CD8-positive, alpha-beta memory T cell (primary cell): ENCODE results near the gene RNF220. TPM values are rescaled to one million over a fixed set of nuclear protein-coding genes. Genes with fewer than 3 reads are reported as not detected.

Experiments
- CTCF ChIA-PET: fragments of 350-600 bp; sonication (Branson Sonifier 250); formaldehyde crosslinking; loops from one replicate; lab custom pipeline; 2021; ENCODE audit warnings: antibody characterized with exemption; lab: Charles Lee
- POLR2A ChIA-PET: fragments of 350-600 bp; sonication (Branson Sonifier 250); formaldehyde crosslinking; loops from one replicate; lab custom pipeline; 2021; ENCODE audit warnings: antibody characterized with exemption; lab: Charles Lee
- DNase-seq, 5 donors: peaks; one replicate each; pipeline versions ENCODE4 v3.0.0 to v3.0.0-alpha.2; 2020 to 2022; ENCODE audit warnings: mixed read lengths in 1 of 5
- H3K27ac ChIP-seq: one replicate; pipeline ENCODE4 v1.7.0; 2013; ENCODE audit warnings: low read depth, mild to moderate bottlenecking, low read length, moderate library complexity
- H3K27me3 ChIP-seq: 2 replicates; pipeline ENCODE4 v1.7.0; 2013; ENCODE audit warnings: low read length, mild to moderate bottlenecking; ENCODE audit not compliant: insufficient read depth, poor library complexity, severe bottlenecking
- H3K36me3 ChIP-seq: 2 replicates; pipeline ENCODE4 v1.7.0; 2013; ENCODE audit warnings: mild to moderate bottlenecking, low read length, moderate library complexity; ENCODE audit not compliant: insufficient read depth
- H3K4me1 ChIP-seq: 2 replicates; pipeline ENCODE4 v1.7.0; 2013; ENCODE audit warnings: mild to moderate bottlenecking, low read length, moderate library complexity; ENCODE audit not compliant: insufficient read depth
- H3K4me3 ChIP-seq: 2 replicates; pipeline ENCODE4 v1.7.0; 2013; ENCODE audit warnings: mild to moderate bottlenecking, low read length
- H3K9me3 ChIP-seq: 2 replicates; pipeline ENCODE4 v1.7.0; 2013; ENCODE audit warnings: mild to moderate bottlenecking, low read length
- H3K27ac Mint-ChIP-seq, 8 donors: one replicate each; pipeline ENCODE4 v1.8.0; 2020 to 2021; ENCODE audit warnings: mixed read lengths in 8 of 8, mild to moderate bottlenecking in 6 of 8, inconsistent platforms in 3 of 8, moderate library complexity in 3 of 8
- H3K27me3 Mint-ChIP-seq, 2 donors: one replicate each; pipeline ENCODE4 v1.8.0; 2020 to 2021; ENCODE audit warnings: mixed read lengths in 2 of 2, mild to moderate bottlenecking in 1 of 2, moderate library complexity in 1 of 2
- H3K36me3 Mint-ChIP-seq, 3 donors: one replicate each; pipeline ENCODE4 v1.8.0; 2020 to 2021; ENCODE audit warnings: mixed read lengths in 3 of 3, inconsistent platforms in 1 of 3, mild to moderate bottlenecking in 1 of 3
- H3K4me1 Mint-ChIP-seq, 3 donors: one replicate each; pipeline ENCODE4 v1.8.0; 2020 to 2021; ENCODE audit warnings: mixed read lengths in 3 of 3, inconsistent platforms in 1 of 3, mild to moderate bottlenecking in 1 of 3
- H3K4me3 Mint-ChIP-seq, 7 donors: one replicate each; pipeline ENCODE4 v1.8.0; 2020 to 2021; ENCODE audit warnings: mixed read lengths in 7 of 7, mild to moderate bottlenecking in 6 of 7, moderate library complexity in 4 of 7, inconsistent platforms in 2 of 7
- H3K9me3 Mint-ChIP-seq, 5 donors: one replicate each; pipeline ENCODE4 v1.8.0; 2020 to 2022; ENCODE audit warnings: mixed read lengths in 5 of 5, mild to moderate bottlenecking in 3 of 5, moderate library complexity in 2 of 5, inconsistent platforms in 1 of 5
- polyA plus RNA-seq: library from polyadenylated mRNA; unstranded; fragments of 300-500 nt; fragmentation: Illumina TruSeq; gene quantifications from one replicate; pipeline ENCODE4 v1.2.3, GENCODE V29; 2021
- total RNA-seq, 2 experiments: library from RNA; stranded (reverse); gene quantifications; one replicate each; pipeline ENCODE4 v1.2.3, GENCODE V29; 2021

The RNF220 gene
- total and polyA plus RNA-seq, 3 experiments from 2014 or later, result 104 to 115 (median 115) TPM

- H3K27ac Mint-ChIP-seq, result no peak overlapping the region
- H3K4me3 Mint-ChIP-seq, result no peak overlapping the region
- ChIA-PET POLR2A (no interaction called here), CTCF (no interaction called here)
- Histone ChIP-seq H3K36me3 (no peaks in the 10 kb centered on the region), H3K27ac (no peak overlapping the region), H3K4me1 (no peaks in the 10 kb centered on the region), H3K27me3 (peaks cover 6% of the 10 kb centered on the region), H3K4me3 (no peak overlapping the region), H3K9me3 (no peaks in the 10 kb centered on the region)
- H3K27me3 Mint-ChIP-seq, result peaks cover 31 to 34% of the 10 kb centered on the region in 2 donors
- H3K36me3 Mint-ChIP-seq, result peaks cover 0 to 1% (median 0%) of the 10 kb centered on the region in 3 donors
- H3K9me3 Mint-ChIP-seq, result no peaks in the 10 kb centered on the region
- no peak for DNase-seq
- H3K4me1 Mint-ChIP-seq, result no peaks in the 10 kb centered on the region
Measured at GRCh38 chr1:44433209-44433608, 28.2 kb downstream of the RNF220 start.

- DNase-seq, result no peak
- Mint-ChIP-seq H3K27ac (no peak overlapping the region), H3K4me1 (no peaks in the 10 kb centered on the region), H3K4me3 (no peak overlapping the region), H3K36me3 (peaks cover 0 to 1% (median 0%) of the 10 kb centered on the region in 3 donors), H3K27me3 (peaks cover 16 to 22% of the 10 kb centered on the region in 2 donors), H3K9me3 (no peaks in the 10 kb centered on the region)
- Histone ChIP-seq H3K4me1 (no peaks in the 10 kb centered on the region), H3K9me3 (no peaks in the 10 kb centered on the region), H3K36me3 (no peaks in the 10 kb centered on the region), H3K27me3 (no peaks in the 10 kb centered on the region), H3K4me3 (no peak overlapping the region), H3K27ac (no peak overlapping the region)
- ChIA-PET CTCF (no interaction called here), POLR2A (no interaction called here)
Measured at GRCh38 chr1:44436401-44437106, 31.5 kb downstream of the RNF220 start.

- Mint-ChIP-seq H3K9me3 (no peaks in the 10 kb centered on the region), H3K36me3 (peaks cover 0 to 1% (median 0%) of the 10 kb centered on the region in 3 donors), H3K4me3 (no peak overlapping the region), H3K27ac (no peak overlapping the region), H3K4me1 (no peaks in the 10 kb centered on the region), H3K27me3 (peaks cover 11 to 17% of the 10 kb centered on the region in 2 donors)
- Histone ChIP-seq H3K4me1 (no peaks in the 10 kb centered on the region), H3K36me3 (no peaks in the 10 kb centered on the region), H3K9me3 (no peaks in the 10 kb centered on the region), H3K4me3 (no peak overlapping the region), H3K27ac (no peak overlapping the region), H3K27me3 (no peaks in the 10 kb centered on the region)
- ChIA-PET CTCF (no interaction called here), POLR2A (no interaction called here)
- no peak for DNase-seq
Measured at GRCh38 chr1:44437107-44437716, 32.2 kb downstream of the RNF220 start.

DNA sequence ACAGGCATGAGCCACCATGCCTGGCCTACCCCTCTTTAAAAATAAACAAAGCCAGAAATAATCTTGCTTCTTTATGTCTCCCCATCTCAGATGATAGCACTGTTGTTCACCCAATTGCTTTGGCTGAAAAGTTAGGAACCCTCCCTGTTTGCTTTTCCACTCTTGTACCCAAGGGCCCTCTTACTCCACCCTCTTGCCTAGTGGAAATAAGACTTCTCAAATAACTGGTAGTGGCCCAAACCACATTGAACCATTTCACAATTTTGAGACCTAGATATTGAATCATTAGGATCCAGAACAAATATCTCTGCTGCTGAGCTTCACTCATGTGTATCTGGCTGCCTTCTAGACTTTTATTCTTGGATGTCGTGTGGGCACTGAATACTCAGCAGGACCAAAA lies 37.7 kb downstream of the RNF220 start:
- no peak overlapping the region for H3K4me3 Mint-ChIP-seq

GRCh38 chr1:44447051-44447810 lies 42.2 kb downstream of the RNF220 start:
- ChIA-PET CTCF (no interaction called here), POLR2A (no interaction called here)
- Mint-ChIP-seq H3K9me3 (peaks cover 0 to 3% (median 0%) of the 10 kb centered on the region in 5 donors), H3K4me3 (no peak overlapping the region), H3K4me1 (no peaks in the 10 kb centered on the region), H3K36me3 (no peaks in the 10 kb centered on the region), H3K27me3 (peaks cover 17 to 18% of the 10 kb centered on the region in 2 donors), H3K27ac (no peak overlapping the region)
- H3K4me3 ChIP-seq, result no peak overlapping the region
- DNase-seq, result no peak
- H3K27me3 ChIP-seq, result no peaks in the 10 kb centered on the region
- no peak overlapping the region for H3K27ac ChIP-seq
- H3K9me3 ChIP-seq, result no peaks in the 10 kb centered on the region
- H3K36me3 ChIP-seq, result no peaks in the 10 kb centered on the region
- no peaks in the 10 kb centered on the region for H3K4me1 ChIP-seq

More for the DNA sequence above, 37.7 kb downstream of the RNF220 start:
- ChIA-PET POLR2A (no interaction called here), CTCF (no interaction called here)
- no peaks in the 10 kb centered on the region for H3K9me3 Mint-ChIP-seq
- no peak for DNase-seq
- Histone ChIP-seq H3K4me1 (no peaks in the 10 kb centered on the region), H3K4me3 (no peak overlapping the region), H3K27ac (no peak overlapping the region), H3K9me3 (no peaks in the 10 kb centered on the region), H3K36me3 (no peaks in the 10 kb centered on the region), H3K27me3 (no peaks in the 10 kb centered on the region)
- H3K36me3 Mint-ChIP-seq, result no peaks in the 10 kb centered on the region
- H3K27ac Mint-ChIP-seq, result no peak overlapping the region
- no peaks in the 10 kb centered on the region for H3K4me1 Mint-ChIP-seq
- H3K27me3 Mint-ChIP-seq, result peaks cover 13 to 14% of the 10 kb centered on the region in 2 donors

DNA sequence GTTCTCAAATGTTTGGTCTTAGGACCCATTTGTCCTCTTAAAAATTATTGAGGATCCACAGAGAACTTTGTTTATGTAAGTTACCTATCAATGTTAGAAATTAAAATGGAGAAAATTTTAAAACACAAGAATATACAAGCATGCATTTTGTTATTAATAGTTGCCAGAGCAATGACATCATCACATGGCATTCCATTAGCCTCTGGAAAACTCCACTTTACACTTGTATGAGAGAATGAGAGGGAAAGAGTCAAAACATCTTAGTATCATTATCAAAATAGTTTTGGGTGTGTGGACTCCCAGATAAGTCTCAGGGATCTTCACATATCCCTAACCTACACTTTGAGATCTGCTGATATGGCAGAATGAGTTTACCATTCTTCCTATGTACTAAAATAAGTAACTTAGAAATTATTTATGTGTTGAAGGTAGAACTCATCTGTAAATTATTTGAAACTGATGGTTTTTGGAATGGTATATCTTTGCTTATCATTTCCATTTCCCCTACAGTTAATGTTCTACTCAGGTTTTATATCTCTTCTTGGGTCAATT lies 48.8 kb downstream of the RNF220 start:
- Histone ChIP-seq H3K9me3 (no peaks in the 10 kb centered on the region), H3K4me3 (no peak overlapping the region), H3K27ac (no peak overlapping the region), H3K36me3 (no peaks in the 10 kb centered on the region), H3K4me1 (no peaks in the 10 kb centered on the region), H3K27me3 (peaks cover 6% of the 10 kb centered on the region)
- no peak overlapping the region for H3K27ac Mint-ChIP-seq
- H3K4me3 Mint-ChIP-seq, result no peak overlapping the region
- H3K36me3 Mint-ChIP-seq, result peaks cover 0 to 1% (median 0%) of the 10 kb centered on the region in 3 donors
- DNase-seq, result no peak
- ChIA-PET CTCF (no interaction called here), POLR2A (no interaction called here)
- peaks cover 23 to 60% of the 10 kb centered on the region in 2 donors for H3K27me3 Mint-ChIP-seq
- H3K9me3 Mint-ChIP-seq, result peaks cover 2 to 12% (median 4%) of the 10 kb centered on the region in 5 donors
- no peaks in the 10 kb centered on the region for H3K4me1 Mint-ChIP-seq

DNA sequence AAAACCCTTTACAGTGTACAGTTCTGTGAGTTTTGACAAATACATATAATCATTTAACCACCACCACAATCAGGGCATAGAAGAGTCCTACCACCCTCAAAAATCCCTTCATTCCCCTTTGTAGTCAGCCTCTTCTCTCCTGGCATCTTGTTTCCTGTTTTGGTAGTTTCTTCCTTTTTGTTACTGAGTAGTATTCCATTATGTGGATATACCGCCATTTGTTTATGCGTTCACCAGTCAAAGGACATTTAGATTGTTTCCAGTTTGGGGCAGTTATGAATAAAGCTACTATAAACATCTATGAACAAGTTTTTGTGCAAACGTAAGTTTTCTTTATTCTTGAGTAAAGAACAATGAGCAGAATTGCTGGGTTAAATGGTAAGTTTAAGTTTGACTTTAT lies 49.6 kb downstream of the RNF220 start:
- Histone ChIP-seq H3K36me3 (no peaks in the 10 kb centered on the region), H3K27me3 (peaks cover 6% of the 10 kb centered on the region), H3K9me3 (no peaks in the 10 kb centered on the region), H3K4me3 (no peak overlapping the region), H3K4me1 (no peaks in the 10 kb centered on the region), H3K27ac (no peak overlapping the region)
- H3K9me3 Mint-ChIP-seq, result peaks cover 2 to 12% (median 4%) of the 10 kb centered on the region in 5 donors
- H3K27ac Mint-ChIP-seq, result no peak overlapping the region
- no peak for DNase-seq
- H3K27me3 Mint-ChIP-seq, result peaks cover 24 to 60% of the 10 kb centered on the region in 2 donors
- H3K36me3 Mint-ChIP-seq, result peaks cover 0 to 1% (median 0%) of the 10 kb centered on the region in 3 donors
- ChIA-PET POLR2A (no interaction called here), CTCF (no interaction called here)
- no peaks in the 10 kb centered on the region for H3K4me1 Mint-ChIP-seq
- no peak overlapping the region for H3K4me3 Mint-ChIP-seq
